IMR-90 (cell line): ENCODE data around the gene CD96. TPM values are rescaled to one million over a fixed set of nuclear protein-coding genes. Genes with fewer than 3 reads are reported as not detected.
"Not testable (repeated sequence)": the region's sequence is repeated elsewhere in the genome, so short reads cannot be mapped to it uniquely, and the experiment has no call there.

Experiments
- ATAC-seq: fragments of 200-7000 bp; cut with Tn5 transposase; 2 replicates; pipeline ENCODE4 v1.9.1; 2020; ENCODE audit warnings: low read depth, mild to moderate bottlenecking, moderate library complexity
- BruUV-seq: library from RNA; stranded (reverse); fragments of 400-500 nt; replicated peaks from 2 replicates; lab custom pipeline; 2021; lab: Mats Ljungman, UMichigan
- CTCF ChIA-PET: fragments of 300-600 bp; formaldehyde crosslinking; extraction: SDS; loops from one replicate; lab custom pipeline; 2021; ENCODE audit warnings: antibody characterized with exemption; lab: Yijun Ruan, JAX
- POLR2A ChIA-PET: fragments of 300-600 bp; sonication (Branson Sonifier 250); formaldehyde crosslinking; loops from one replicate; lab custom pipeline; 2022; ENCODE audit warnings: antibody characterized with exemption; ENCODE audit not compliant: unreplicated experiment; lab: Charles Lee
- DNase-seq: peaks from one replicate; pipeline ENCODE4 v3.0.0; 2013
- H2AFZ ChIP-seq: replicated peaks from 2 replicates; pipeline ENCODE3; 2013; ENCODE audit warnings: low read length, mild to moderate bottlenecking; ENCODE audit not compliant: poor library complexity
- H2AK5ac ChIP-seq: 2 replicates; pipeline ENCODE4 v1.6.1; 2013; ENCODE audit warnings: low read depth, low read length, inconsistent platforms
- H2AK9ac ChIP-seq: replicated peaks from 2 replicates; pipeline ENCODE3; 2013; ENCODE audit warnings: mild to moderate bottlenecking, low read depth, low read length, moderate library complexity; ENCODE audit not compliant: poor library complexity
- H2BK120ac ChIP-seq: 2 replicates; pipeline ENCODE4 v1.6.1; 2013; ENCODE audit warnings: low read depth, low read length, inconsistent platforms
- H2BK15ac ChIP-seq: 3 replicates; pipeline ENCODE4 v1.6.1; 2013; ENCODE audit warnings: low read depth, low read length, inconsistent platforms
- H2BK20ac ChIP-seq: 2 replicates; pipeline ENCODE4 v1.6.1; 2013; ENCODE audit warnings: low read depth, mild to moderate bottlenecking, inconsistent platforms, low read length, moderate library complexity
- H2BK5ac ChIP-seq: 2 replicates; pipeline ENCODE4 v1.6.1; 2013; ENCODE audit warnings: mild to moderate bottlenecking, low read depth, low read length, inconsistent platforms; ENCODE audit not compliant: poor library complexity, severe bottlenecking
- H3K14ac ChIP-seq: replicated peaks from 2 replicates; pipeline ENCODE4 v1.6.1; 2013; ENCODE audit warnings: low read depth, low read length, inconsistent platforms
- H3K18ac ChIP-seq: 2 replicates; pipeline ENCODE4 v1.6.1; 2013; ENCODE audit warnings: low read depth, low read length, control low read depth
- H3K23ac ChIP-seq: 2 replicates; pipeline ENCODE4 v1.6.1; 2013; ENCODE audit warnings: low read depth, low read length, inconsistent platforms
- H3K27ac ChIP-seq: 2 replicates; pipeline ENCODE4 v1.5.1; 2013; ENCODE audit warnings: mild to moderate bottlenecking, control low read depth, low read length; ENCODE audit not compliant: insufficient read depth
- H3K27me3 ChIP-seq: 2 replicates; pipeline ENCODE4 v1.6.1; 2013; ENCODE audit warnings: low read length; ENCODE audit not compliant: control insufficient read depth, insufficient read depth
- H3K36me3 ChIP-seq: 2 replicates; pipeline ENCODE4 v1.6.1; 2013; ENCODE audit warnings: low read length, mixed read lengths; ENCODE audit not compliant: control insufficient read depth, insufficient read depth
- H3K4ac ChIP-seq: 2 replicates; pipeline ENCODE4 v1.6.1; 2013; ENCODE audit warnings: low read depth, low read length, inconsistent platforms
- H3K4me1 ChIP-seq: 2 replicates; pipeline ENCODE4 v1.6.1; 2013; ENCODE audit warnings: low read length, mixed read lengths; ENCODE audit not compliant: control insufficient read depth, insufficient read depth
- H3K4me2 ChIP-seq: 2 replicates; pipeline ENCODE4 v1.6.1; 2013; ENCODE audit warnings: low read depth, mild to moderate bottlenecking, control low read depth, low read length, moderate library complexity
- H3K4me3 ChIP-seq: 2 replicates; pipeline ENCODE4 v1.5.1; 2013; ENCODE audit warnings: low read depth, mild to moderate bottlenecking, control low read depth, low read length, moderate library complexity; ENCODE audit not compliant: insufficient read depth
- H3K56ac ChIP-seq: 2 replicates; pipeline ENCODE4 v1.6.1; 2013; ENCODE audit warnings: low read length, inconsistent platforms; ENCODE audit not compliant: insufficient read depth; ENCODE audit errors: extremely low read depth
- H3K79me1 ChIP-seq, 2 experiments: 2 replicates each; pipeline ENCODE4 v1.6.1; 2013; ENCODE audit warnings: low read length in 2 of 2, inconsistent platforms in 1 of 2, low read depth in 1 of 2
- H3K9ac ChIP-seq: 2 replicates; pipeline ENCODE4 v1.6.1; 2013; ENCODE audit warnings: low read depth, low read length, control low read depth
- H3K9me1 ChIP-seq: 2 replicates; pipeline ENCODE4 v1.6.1; 2013; ENCODE audit warnings: low read length, inconsistent platforms; ENCODE audit not compliant: insufficient read depth
- H3K9me3 ChIP-seq: 2 replicates; pipeline ENCODE4 v1.6.1; 2013; ENCODE audit warnings: low read length; ENCODE audit not compliant: control insufficient read depth, insufficient read depth
- H4K20me1 ChIP-seq: 2 replicates; pipeline ENCODE4 v1.6.1; 2013; ENCODE audit warnings: low read length, inconsistent platforms; ENCODE audit not compliant: insufficient read depth
- H4K5ac ChIP-seq: 2 replicates; pipeline ENCODE4 v1.6.1; 2013; ENCODE audit warnings: mild to moderate bottlenecking, low read depth, low read length, control low read depth
- H4K8ac ChIP-seq, 2 experiments: 2 replicates each; pipeline ENCODE4 v1.6.1; 2013; ENCODE audit warnings: low read depth in 2 of 2, low read length in 2 of 2, control low read depth in 1 of 2, inconsistent platforms in 1 of 2
- H4K91ac ChIP-seq: 2 replicates; pipeline ENCODE4 v1.6.1; 2013; ENCODE audit warnings: low read depth, low read length, inconsistent platforms; ENCODE audit not compliant: insufficient read depth
- CEBPB ChIP-seq: IDR thresholded peaks from 2 replicates; pipeline ENCODE4 v1.6.1; 2012; ENCODE audit warnings: low read depth, low read length, improper control_type of control experiment
- POLR2A ChIP-seq: IDR thresholded peaks from 2 replicates; pipeline ENCODE4 v1.6.1; 2012; ENCODE audit warnings: mild to moderate bottlenecking, low read depth, low read length
- RCOR1 ChIP-seq: IDR thresholded peaks from 2 replicates; pipeline ENCODE4 v1.6.1; 2012; ENCODE audit warnings: mild to moderate bottlenecking, low read length, improper control_type of control experiment; ENCODE audit not compliant: insufficient replicate concordance
- WGBS, 2 experiments: methylation state at CpG; one replicate each; pipeline versions ENCODE4 v1.1.5 to v1.1.7; 2013; ENCODE audit warnings: missing lambda C conversion rate in 2 of 2; ENCODE audit not compliant: insufficient read length in 1 of 2; ENCODE audit errors: extremely low coverage in 2 of 2; 5-methylcytosine and 5-hydroxymethylcytosine counted together
- dilution Hi-C: fragments of 300-500 bp; cut with HindIII; formaldehyde crosslinking; loops from one replicate; pipeline ENCODE4 v1.14.3; 2018; ENCODE audit warnings: low sequenced_read_pairs; ENCODE audit not compliant: unreplicated experiment
- in situ Hi-C: fragments of 300-500 bp; cut with MboI; formaldehyde crosslinking; loops from 3 replicates; pipeline ENCODE4 v1.14.3; 2019; ENCODE audit warnings: low sequenced_read_pairs, inconsistent platforms, mixed read lengths
- intact Hi-C: fragments of 100-400 bp; cut with micrococcal nuclease; formaldehyde crosslinking; loops from 2 replicates; pipeline ENCODE4 v1.10.0; 2022
- polyA plus RNA-seq, 3 experiments: library from polyadenylated mRNA; depleted of rRNA; stranded (reverse); fragments of >200 nt; gene quantifications; 2 replicates each; pipeline ENCODE4 v1.2.3, GENCODE V29; 2012; ENCODE audit warnings: low replicate concordance in 1 of 3
- total RNA-seq: library from RNA; depleted of rRNA; stranded (reverse); fragments of >200 nt; gene quantifications from 2 replicates; pipeline ENCODE4 v1.2.3, GENCODE V29; 2012

The CD96 gene
- total and polyA plus RNA-seq, 2 of the 4 experiments (the other 2 are of a cell fraction): 0.05 to 0.18 TPM

DNA sequence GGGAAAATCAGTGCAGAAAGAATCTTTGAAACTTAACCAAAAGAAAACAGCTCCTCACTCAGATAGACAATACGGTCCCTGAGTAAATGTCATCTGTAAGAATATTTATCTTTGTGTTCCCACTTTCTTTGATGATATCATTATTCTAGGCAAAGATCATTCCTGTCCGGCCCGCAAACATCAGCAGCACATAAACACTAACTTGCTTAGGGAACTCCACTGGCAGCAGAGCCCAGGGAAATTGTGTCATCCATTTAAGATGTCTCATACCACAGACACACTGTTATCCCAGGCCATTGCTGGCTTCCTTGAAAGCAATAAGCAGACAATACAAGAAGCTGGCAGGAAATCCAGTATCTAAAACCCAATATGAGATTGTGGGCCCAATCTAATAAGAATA is 20.1 kb upstream of the CD96 start:
- Histone ChIP-seq H3K27ac (no peak overlapping the region), H2AFZ (no peak overlapping the region), H3K4ac (no peak overlapping the region), H3K18ac (no peak overlapping the region), H2AK9ac (no peak overlapping the region), H2BK15ac (no peak overlapping the region), H3K4me1 (no peaks in the 10 kb centered on the region), H4K20me1 (no peaks in the 10 kb centered on the region), H3K9me3 (no peaks in the 10 kb centered on the region), H3K36me3 (no peaks in the 10 kb centered on the region), H4K91ac (no peak overlapping the region), H3K4me3 (no peak overlapping the region), H2BK20ac (no peak overlapping the region), H2AK5ac (no peak overlapping the region), H3K14ac (no peak overlapping the region), H3K79me1 (no peaks in the 10 kb centered on the region), H2BK5ac (no peak overlapping the region), H3K9ac (no peak overlapping the region), H3K56ac (no peak overlapping the region), H2BK120ac (no peak overlapping the region), H3K4me2 (peak overlapping the region; percentile 27; the same call in 1 of the 2 replicates), H3K23ac (no peak overlapping the region), H3K9me1 (no peaks in the 10 kb centered on the region; the same call in 1 of the 2 replicates), H3K27me3 (peaks cover 28% of the 10 kb centered on the region), H4K8ac (no peak overlapping the region), H4K5ac (no peak overlapping the region)
- 0% methylated on average over 2 of the region's 3 CpGs; no CpG with 5 or more reads in 1 of the 2 experiments for WGBS, 2 experiments
- dilution Hi-C loops (no loop called here), intact Hi-C loops (loop anchor here (1.0 kb wide), 1 partner anchor 9 kb away; no protein-coding TSS in a partner anchor), in situ Hi-C loops (no loop called here)
- ATAC-seq: peak; percentile 99
- no peak for TF ChIP-seq RCOR1
- TF ChIP-seq POLR2A: no peak
- TF ChIP-seq CEBPB: peak; percentile 69; the same call in 1 of the 2 replicates
- CTCF ChIA-PET: interaction anchor here (1.5 kb wide), 1 partner anchor 9 kb away, joined by 4 read pairs; no protein-coding TSS in a partner anchor
- BruUV-seq: no TSS peak
- DNase-seq: peak; percentile 83
- POLR2A ChIA-PET: no interaction called here

DNA sequence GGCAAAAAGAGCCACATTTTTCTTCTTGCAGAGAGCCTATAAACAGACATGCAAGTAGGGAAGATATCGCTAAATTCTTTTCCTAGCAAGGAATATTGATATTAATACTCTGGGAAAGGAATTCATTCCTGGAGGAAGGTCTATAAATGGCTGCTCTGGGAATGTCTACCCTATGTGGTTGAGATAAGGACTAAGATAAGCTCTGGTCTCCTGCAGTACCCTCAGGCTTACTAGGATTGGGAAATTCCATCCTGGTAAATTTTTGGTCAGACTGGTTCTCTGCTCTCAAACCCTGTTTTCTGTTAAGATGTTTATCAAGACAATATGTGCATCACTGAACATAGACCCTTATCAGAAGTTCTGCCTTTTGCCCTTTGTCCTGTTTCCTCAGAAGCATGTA is 17.5 kb upstream of the CD96 start:
- H3K23ac ChIP-seq, H3K4me2 ChIP-seq, H3K79me1 ChIP-seq, H3K56ac ChIP-seq, H2BK20ac ChIP-seq, H2AK9ac ChIP-seq, H2BK120ac ChIP-seq, ATAC-seq, H4K8ac ChIP-seq, POLR2A ChIA-PET, H2BK5ac ChIP-seq, H4K5ac ChIP-seq, H4K91ac ChIP-seq, H3K4me1 ChIP-seq, H3K27ac ChIP-seq, H3K9me3 ChIP-seq, H3K36me3 ChIP-seq, H3K14ac ChIP-seq, BruUV-seq, H3K4ac ChIP-seq, H2AFZ ChIP-seq, in situ Hi-C loops, dilution Hi-C loops, H3K18ac ChIP-seq, DNase-seq, intact Hi-C loops, H4K20me1 ChIP-seq, H3K9me1 ChIP-seq, H3K9ac ChIP-seq, H2BK15ac ChIP-seq, H2AK5ac ChIP-seq, H3K4me3 ChIP-seq: not testable (repeated sequence)
- CTCF ChIA-PET: interaction anchor here (0.5 kb wide), 1 partner anchor 1058 kb away, joined by 3 read pairs; no protein-coding TSS in a partner anchor
- H3K27me3 ChIP-seq: peaks cover 15% of the 10 kb centered on the region
- WGBS, 2 experiments: no CpG with 5 or more reads among the region's 1 CpG
